Hepatocyte (in vitro differentiated cells): ENCODE data around the gene MUC4.

Source experiments
- CTCF ChIP-seq: fragments of 200-600 bp; sonication (generic); IDR thresholded peaks from 2 replicates; pipeline ENCODE4 v1.5.1; 2016; ENCODE audit warnings: antibody characterized with exemption, mild to moderate bottlenecking; ENCODE audit not compliant: poor library complexity
- EZH2 ChIP-seq: fragments of 200-600 bp; sonication (generic); IDR thresholded peaks from 2 replicates; pipeline ENCODE4 v1.6.1; 2016; ENCODE audit warnings: antibody characterized with exemption, mild to moderate bottlenecking, borderline replicate concordance

DNA sequence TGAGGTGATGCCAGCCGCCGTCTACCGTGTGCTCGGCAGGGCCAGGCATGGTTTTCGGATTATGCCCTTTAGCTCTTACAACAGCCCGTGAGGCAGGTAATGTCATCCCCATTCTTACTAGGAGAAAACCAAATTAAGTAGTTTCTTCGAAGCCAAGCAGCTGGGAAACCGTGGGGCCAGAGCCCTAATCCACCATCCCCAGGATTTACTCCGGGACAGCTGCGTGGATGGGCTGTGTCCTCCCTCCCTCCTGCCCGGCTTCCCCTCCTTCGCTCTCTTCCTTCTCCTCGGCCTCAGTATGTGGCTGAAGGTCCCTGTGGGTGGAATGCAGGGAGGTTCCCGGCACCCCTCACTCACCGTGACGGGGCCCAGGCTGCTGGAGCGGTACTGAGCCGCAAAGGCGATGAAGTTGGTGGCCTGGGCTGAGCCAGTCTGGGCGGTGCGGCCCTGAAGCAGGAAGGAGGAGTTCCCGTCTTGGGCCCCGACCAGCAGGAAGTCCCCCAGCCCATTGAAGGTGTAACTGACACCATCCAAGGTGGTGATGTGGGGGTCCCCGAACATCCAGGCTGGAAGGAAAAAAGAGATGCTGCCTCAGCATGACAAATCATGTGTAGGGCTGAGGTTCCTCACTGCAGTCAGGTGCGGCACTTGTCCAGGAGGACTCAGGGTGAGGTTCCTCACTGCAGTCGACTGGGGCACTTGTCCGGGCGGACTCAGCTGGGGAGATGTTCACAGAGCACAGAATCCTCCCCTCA is 48.5 kb downstream of the MUC4 start:
- TF ChIP-seq CTCF, result no peak
- TF ChIP-seq EZH2, result no peak
